GM12872 (cell line): ENCODE data around the gene SPIRE2.

Source experiments
- TF ChIP-seq, protein P1 (sequence below): IDR thresholded peaks from 3 replicates; pipeline ENCODE4 v1.5.1; 2011; ENCODE audit warnings: low read depth, mild to moderate bottlenecking, low read length, moderate library complexity; ENCODE audit not compliant: insufficient read depth

The SPIRE2 gene

GRCh38 chr16:89912143-89912542 is 83.9 kb downstream of the SPIRE2 start:
- TF ChIP-seq, protein P1, sequence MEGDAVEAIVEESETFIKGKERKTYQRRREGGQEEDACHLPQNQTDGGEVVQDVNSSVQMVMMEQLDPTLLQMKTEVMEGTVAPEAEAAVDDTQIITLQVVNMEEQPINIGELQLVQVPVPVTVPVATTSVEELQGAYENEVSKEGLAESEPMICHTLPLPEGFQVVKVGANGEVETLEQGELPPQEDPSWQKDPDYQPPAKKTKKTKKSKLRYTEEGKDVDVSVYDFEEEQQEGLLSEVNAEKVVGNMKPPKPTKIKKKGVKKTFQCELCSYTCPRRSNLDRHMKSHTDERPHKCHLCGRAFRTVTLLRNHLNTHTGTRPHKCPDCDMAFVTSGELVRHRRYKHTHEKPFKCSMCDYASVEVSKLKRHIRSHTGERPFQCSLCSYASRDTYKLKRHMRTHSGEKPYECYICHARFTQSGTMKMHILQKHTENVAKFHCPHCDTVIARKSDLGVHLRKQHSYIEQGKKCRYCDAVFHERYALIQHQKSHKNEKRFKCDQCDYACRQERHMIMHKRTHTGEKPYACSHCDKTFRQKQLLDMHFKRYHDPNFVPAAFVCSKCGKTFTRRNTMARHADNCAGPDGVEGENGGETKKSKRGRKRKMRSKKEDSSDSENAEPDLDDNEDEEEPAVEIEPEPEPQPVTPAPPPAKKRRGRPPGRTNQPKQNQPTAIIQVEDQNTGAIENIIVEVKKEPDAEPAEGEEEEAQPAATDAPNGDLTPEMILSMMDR, result no peak

DNA sequence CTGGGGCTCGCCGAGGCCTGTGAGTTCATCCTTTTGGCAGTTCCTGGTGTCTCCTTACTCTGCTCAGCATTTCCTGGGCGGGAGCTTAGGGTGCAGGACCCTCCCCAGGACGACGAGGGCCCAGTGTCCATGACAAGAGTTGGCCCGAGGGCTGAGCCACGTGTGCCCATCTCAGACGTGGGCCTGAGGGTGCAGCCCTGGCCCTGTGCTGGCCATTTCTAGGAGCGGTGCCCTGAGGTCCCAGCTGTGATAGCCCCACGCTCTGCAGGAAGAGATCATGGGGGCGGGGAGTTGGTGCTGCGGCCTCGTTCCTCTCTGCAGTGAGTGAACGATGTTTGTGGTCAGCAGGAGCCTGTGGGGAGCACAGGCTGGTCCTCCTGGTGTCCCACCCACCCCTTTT is 84.4 kb downstream of the SPIRE2 start:
- TF ChIP-seq, protein P1, result no peak

DNA sequence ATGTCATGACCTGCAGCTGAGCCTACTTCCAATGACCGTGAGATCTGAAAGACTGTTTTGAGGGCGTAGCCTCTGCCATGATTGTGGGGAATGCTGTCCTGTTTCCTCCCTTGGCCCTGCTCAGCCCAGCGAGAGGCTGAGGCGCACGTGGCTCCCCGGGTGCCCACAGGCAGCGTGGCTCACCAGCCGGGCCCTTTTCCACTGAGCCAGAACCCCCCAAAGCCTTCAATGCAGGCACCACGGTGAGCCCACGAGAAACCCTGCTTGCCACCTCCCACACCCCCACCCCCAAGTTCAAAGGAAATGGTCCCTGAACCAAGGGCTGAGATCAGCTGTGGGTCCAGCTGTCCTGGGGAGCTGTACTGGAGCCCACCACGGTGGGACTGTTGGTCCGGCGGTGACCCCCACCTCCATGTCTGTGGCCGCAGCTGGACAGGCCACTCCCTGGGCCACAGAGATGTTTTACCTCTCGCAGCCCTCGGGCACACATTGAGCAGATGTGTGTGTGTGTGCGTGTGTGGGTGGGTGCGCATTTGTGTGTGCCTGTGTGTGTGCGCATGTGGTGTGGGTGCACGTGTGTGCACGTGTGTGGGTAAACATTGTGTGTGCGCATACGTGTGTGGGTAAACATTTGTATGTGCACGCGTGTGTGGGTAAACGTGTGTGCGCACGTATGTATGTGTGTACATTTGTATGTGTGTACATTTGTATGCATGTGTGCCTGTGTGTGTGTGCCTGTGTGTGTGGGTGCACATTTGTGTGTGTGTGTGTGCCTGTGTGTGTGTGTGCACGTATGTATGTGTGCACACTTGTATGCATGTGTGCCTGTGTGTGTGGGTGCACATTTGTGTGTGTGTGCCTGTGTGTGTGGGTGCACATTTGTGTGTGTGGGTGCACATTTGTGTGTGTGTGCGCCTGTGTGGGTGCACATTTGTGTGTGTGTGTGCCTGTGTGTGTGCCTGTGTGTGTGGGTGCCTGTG is 85.4 kb downstream of the SPIRE2 start:
- TF ChIP-seq, protein P1, result no peak

DNA sequence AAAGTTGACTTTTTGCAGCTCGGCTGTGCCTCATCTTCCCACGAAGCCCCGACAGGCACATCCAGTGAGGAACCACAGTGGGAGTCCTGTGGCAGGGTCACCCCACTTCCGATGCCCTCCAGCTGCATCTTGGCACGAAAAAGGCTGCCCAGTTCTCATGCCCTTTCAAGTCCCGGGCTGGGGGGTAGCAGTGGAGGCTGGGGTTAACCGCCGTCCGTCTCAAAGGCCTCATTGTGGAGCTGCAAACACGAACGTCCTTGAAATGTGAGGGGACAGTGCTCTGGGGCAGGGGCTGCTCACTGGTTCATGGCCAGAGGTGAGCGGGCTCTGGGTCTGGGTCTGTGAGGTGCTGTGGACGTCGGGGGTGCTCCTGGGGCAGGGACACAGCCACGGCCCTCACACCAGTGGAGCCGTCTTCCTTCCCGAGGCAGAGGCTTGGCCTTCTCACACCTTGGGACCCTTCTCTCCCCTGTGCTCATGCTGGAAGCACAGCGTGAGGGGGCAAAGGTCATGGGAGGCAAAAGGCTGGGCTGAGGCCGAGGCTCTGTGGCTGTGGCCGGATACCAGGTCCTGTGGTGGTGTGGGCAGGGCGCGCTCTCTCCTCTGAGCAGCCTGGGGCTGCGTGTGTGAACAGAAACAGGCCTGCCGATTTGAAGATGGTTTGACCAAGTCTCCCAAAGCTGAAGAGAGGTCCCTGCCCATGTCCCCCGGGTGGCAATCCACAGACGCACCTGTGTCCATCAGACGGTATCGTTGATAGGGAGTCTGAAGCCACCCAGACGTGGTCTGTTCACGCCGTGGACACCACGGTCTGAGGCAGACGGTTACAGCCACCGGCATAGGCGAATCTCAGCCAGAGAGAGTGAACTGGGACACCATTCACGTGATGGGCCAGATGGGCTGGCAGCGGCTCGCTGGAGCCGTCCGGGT is 87.3 kb downstream of the SPIRE2 start:
- TF ChIP-seq, protein P1, result no peak

DNA sequence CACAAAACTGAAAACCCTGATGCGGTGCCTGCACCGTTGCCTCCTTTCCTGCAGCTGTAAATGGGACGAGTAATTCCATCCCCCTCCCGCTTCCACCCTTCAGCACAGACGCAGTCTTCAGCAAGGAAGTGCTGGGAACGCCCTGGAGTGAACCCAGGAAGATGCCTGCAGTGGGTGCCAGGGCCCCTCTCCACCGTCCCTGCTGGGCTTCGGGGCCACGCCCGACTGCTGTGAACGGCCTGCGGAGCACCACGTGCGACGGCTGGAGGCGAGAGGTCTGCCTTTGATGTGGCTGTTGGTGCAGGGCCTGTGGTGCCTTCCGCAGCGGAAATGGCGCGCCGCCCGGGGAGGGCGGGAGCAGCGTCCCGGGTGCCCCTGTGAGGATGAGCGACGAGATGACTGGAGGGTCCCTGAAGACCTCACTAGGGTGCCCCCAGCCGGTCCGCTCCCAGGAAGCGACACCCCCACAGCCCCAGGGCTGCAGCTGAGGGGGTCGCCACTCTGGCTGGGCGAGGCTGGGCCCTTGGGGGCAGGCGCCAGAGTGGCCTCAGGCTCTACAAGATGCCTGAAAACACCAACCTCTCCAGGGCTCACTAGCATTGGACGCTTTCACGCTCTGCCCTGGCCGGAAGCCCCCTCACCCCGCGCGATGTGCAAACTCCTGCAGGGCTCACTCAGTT is 89.6 kb downstream of the SPIRE2 start:
- TF ChIP-seq, protein P1, result no peak

DNA sequence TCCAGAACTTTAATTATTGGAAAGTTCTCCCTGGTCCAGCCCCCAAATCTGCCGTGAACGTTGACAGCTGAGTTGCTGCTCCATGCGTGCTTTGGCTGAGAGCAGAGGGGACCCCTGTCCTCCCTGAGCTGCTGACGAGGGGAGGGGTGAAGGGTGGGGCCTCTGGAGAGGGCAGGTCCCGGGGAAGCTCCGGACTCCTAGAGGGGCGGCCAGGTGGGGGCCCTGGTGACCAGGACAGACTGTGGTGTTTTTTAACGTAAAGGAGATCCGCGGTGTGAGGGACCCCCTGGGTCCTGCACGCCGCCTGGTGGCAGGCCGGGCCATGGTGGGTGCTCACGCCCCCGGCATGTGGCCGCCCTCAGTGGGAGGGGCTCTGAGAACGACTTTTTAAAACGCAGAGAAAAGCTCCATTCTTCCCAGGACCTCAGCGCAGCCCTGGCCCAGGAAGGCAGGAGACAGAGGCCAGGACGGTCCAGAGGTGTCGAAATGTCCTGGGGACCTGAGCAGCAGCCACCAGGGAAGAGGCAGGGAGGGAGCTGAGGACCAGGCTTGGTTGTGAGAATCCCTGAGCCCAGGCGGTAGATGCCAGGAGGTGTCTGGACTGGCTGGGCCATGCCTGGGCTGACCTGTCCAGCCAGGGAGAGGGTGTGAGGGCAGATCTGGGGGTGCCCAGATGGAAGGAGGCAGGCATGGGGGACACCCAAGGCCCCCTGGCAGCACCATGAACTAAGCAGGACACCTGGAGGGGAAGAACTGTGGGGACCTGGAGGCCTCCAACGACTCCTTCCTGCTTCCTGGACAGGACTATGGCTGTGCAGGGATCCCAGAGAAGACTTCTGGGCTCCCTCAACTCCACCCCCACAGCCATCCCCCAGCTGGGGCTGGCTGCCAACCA is 90.4 kb downstream of the SPIRE2 start, which contains the start of gene MC1R:
Gene MC1R, plus strand, starts transcription at position 410 of the 895 bp plus-strand sequence. Its CDS starts 397 bp downstream, at position 807.
- TF ChIP-seq, protein P1, result peak; percentile 61
